ENCODE measurements around the gene KLHL33. TPM values are rescaled to one million over a fixed set of nuclear protein-coding genes. Genes with fewer than 3 reads are reported as not detected.

The KLHL33 gene
- polyA plus RNA-seq, 1 donor from 2014 or later: not detected

DNA sequence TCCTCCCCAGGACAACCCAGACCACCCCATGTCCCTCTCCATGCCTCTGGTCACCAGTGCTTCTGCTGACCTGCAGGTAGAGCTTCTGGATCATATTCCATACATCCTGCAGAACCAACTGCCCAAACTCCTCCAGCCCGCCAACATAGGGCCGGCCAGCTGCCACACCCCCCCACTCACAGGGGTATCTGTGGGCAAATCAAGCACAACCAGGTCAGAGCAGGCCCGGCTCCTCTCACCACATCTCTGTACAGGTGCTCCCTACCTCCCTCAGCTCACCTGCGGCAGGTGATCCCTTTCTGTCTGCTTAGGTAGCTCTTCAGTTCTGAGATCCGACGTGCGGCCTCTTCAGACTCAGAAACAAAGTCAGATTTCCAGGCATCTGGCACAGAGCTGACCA lies 51.6 kb downstream of the KLHL33 start:
- Histone ChIP-seq H3K27ac (ENCODE audit: low read length) (no peak overlapping the region), H3K36me3 (ENCODE audit: insufficient read depth, low read length) (no peaks in the 10 kb centered on the region), H3K9ac (ENCODE audit: low read length) (no peak overlapping the region), H3K4me3 (ENCODE audit: low read length) (no peak overlapping the region), H3K27me3 (ENCODE audit: insufficient read depth, low read depth, low read length) (no peaks in the 10 kb centered on the region), H3K4me2 (ENCODE audit: low read length) (no peak overlapping the region), H2AFZ (ENCODE audit: low read depth, low read length) (no peak overlapping the region), H4K20me1 (ENCODE audit: insufficient read depth) (no peaks in the 10 kb centered on the region), H3K9me2 (ENCODE audit: insufficient read depth, low read length) (no peaks in the 10 kb centered on the region), H3K9me3 (ENCODE audit: low read length) (no peaks in the 10 kb centered on the region), H3F3A (ENCODE audit: insufficient read depth, low read length, poor library complexity, severe bottlenecking) (no peaks in the 10 kb centered on the region), H3K79me2 (replicated peaks; ENCODE audit: insufficient read depth, low read length) (no peaks in the 10 kb centered on the region)
- TF ChIP-seq, protein P1, sequence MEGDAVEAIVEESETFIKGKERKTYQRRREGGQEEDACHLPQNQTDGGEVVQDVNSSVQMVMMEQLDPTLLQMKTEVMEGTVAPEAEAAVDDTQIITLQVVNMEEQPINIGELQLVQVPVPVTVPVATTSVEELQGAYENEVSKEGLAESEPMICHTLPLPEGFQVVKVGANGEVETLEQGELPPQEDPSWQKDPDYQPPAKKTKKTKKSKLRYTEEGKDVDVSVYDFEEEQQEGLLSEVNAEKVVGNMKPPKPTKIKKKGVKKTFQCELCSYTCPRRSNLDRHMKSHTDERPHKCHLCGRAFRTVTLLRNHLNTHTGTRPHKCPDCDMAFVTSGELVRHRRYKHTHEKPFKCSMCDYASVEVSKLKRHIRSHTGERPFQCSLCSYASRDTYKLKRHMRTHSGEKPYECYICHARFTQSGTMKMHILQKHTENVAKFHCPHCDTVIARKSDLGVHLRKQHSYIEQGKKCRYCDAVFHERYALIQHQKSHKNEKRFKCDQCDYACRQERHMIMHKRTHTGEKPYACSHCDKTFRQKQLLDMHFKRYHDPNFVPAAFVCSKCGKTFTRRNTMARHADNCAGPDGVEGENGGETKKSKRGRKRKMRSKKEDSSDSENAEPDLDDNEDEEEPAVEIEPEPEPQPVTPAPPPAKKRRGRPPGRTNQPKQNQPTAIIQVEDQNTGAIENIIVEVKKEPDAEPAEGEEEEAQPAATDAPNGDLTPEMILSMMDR (IDR thresholded peaks at IDR 0.05; ENCODE audit: poor library complexity, severe bottlenecking): no peak
- no peak for TF ChIP-seq EP300 (conservative IDR thresholded peaks at IDR 0.05; ENCODE audit: poor library complexity, severe bottlenecking)
- TF ChIP-seq, protein P2, sequence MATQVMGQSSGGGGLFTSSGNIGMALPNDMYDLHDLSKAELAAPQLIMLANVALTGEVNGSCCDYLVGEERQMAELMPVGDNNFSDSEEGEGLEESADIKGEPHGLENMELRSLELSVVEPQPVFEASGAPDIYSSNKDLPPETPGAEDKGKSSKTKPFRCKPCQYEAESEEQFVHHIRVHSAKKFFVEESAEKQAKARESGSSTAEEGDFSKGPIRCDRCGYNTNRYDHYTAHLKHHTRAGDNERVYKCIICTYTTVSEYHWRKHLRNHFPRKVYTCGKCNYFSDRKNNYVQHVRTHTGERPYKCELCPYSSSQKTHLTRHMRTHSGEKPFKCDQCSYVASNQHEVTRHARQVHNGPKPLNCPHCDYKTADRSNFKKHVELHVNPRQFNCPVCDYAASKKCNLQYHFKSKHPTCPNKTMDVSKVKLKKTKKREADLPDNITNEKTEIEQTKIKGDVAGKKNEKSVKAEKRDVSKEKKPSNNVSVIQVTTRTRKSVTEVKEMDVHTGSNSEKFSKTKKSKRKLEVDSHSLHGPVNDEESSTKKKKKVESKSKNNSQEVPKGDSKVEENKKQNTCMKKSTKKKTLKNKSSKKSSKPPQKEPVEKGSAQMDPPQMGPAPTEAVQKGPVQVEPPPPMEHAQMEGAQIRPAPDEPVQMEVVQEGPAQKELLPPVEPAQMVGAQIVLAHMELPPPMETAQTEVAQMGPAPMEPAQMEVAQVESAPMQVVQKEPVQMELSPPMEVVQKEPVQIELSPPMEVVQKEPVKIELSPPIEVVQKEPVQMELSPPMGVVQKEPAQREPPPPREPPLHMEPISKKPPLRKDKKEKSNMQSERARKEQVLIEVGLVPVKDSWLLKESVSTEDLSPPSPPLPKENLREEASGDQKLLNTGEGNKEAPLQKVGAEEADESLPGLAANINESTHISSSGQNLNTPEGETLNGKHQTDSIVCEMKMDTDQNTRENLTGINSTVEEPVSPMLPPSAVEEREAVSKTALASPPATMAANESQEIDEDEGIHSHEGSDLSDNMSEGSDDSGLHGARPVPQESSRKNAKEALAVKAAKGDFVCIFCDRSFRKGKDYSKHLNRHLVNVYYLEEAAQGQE (IDR thresholded peaks at IDR 0.05; ENCODE audit: borderline replicate concordance): no peak
- TF ChIP-seq RAD21 (conservative IDR thresholded peaks at IDR 0.05): no peak
- no peak for TF ChIP-seq TAF1 (IDR thresholded peaks at IDR 0.05; ENCODE audit: low read depth)
- TF ChIP-seq POLR2AphosphoS5 (IDR thresholded peaks at IDR 0.05): no peak
- TF ChIP-seq SMC3 (conservative IDR thresholded peaks at IDR 0.05; ENCODE audit: poor library complexity): no peak
- no peak for TF ChIP-seq MXI1 (conservative IDR thresholded peaks at IDR 0.05; ENCODE audit: poor library complexity, severe bottlenecking)
- TF ChIP-seq EZH2 (IDR thresholded peaks at IDR 0.05; ENCODE audit: borderline replicate concordance, insufficient read depth, low read length, poor library complexity, severe bottlenecking): no peak

DNA sequence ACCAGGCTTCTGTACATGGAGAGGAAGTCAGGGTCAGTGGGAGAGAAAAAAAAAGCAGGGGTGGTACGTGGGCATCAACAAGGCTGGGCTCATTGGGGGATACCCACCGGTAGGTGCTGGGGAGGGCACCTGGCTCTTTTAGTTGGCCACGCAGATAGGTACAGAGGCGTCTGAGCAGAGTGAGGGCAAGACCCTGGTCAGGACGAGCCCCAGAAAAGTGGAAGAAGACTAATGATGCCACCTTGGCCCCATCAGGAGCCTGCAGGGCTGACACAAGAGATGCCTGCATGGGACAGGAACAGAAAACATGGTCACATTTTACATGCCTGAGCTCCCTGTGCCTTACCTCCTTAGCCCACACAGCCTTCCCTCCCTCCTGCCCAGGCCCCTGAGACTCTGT lies 52.3 kb downstream of the KLHL33 start:
- H3K27ac ChIP-seq (ENCODE audit: low read length): no peak overlapping the region
- no peak for TF ChIP-seq POLR2AphosphoS5 (IDR thresholded peaks at IDR 0.05)
- TF ChIP-seq TAF1 (IDR thresholded peaks at IDR 0.05; ENCODE audit: low read depth): no peak
- H3K79me2 ChIP-seq (replicated peaks; ENCODE audit: insufficient read depth, low read length): no peaks in the 10 kb centered on the region
- H3K9me2 ChIP-seq (ENCODE audit: insufficient read depth, low read length): no peaks in the 10 kb centered on the region
- no peaks in the 10 kb centered on the region for H3K9me3 ChIP-seq (ENCODE audit: low read length)
- H2AFZ ChIP-seq (ENCODE audit: low read depth, low read length): no peak overlapping the region
- no peaks in the 10 kb centered on the region for H3K27me3 ChIP-seq (ENCODE audit: insufficient read depth, low read depth, low read length)
- H3F3A ChIP-seq (ENCODE audit: insufficient read depth, low read length, poor library complexity, severe bottlenecking): no peaks in the 10 kb centered on the region
- H4K20me1 ChIP-seq (ENCODE audit: insufficient read depth): no peaks in the 10 kb centered on the region
- no peak overlapping the region for H3K4me2 ChIP-seq (ENCODE audit: low read length)
- H3K9ac ChIP-seq (ENCODE audit: low read length): no peak overlapping the region
- no peak overlapping the region for H3K4me3 ChIP-seq (ENCODE audit: low read length)
- no peaks in the 10 kb centered on the region for H3K36me3 ChIP-seq (ENCODE audit: insufficient read depth, low read length)

DNA sequence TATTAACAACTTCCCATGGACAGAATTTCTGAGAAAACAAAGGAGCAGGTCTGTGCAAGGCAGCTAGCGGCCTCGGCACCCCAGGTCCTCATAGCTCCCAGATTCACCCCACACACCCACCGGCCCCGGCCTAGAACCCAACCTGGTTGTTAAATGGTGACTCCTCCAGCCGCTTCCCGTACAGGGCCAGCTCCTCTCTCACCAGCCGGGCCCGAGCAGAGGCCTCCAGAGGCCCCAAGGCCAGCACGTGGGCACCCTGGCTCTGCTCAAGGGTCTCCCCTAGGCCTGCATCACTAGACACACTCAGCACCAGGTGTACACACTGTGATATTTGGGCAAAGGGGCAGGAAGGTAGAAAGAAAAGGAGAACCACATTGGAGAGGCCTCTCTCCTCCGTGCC lies 52.9 kb downstream of the KLHL33 start:
- no peak for TF ChIP-seq RAD21 (conservative IDR thresholded peaks at IDR 0.05)
- TF ChIP-seq MXI1 (conservative IDR thresholded peaks at IDR 0.05; ENCODE audit: poor library complexity, severe bottlenecking): no peak
- no peak for TF ChIP-seq SMC3 (conservative IDR thresholded peaks at IDR 0.05; ENCODE audit: poor library complexity)
- Histone ChIP-seq H3F3A (ENCODE audit: insufficient read depth, low read length, poor library complexity, severe bottlenecking) (no peaks in the 10 kb centered on the region), H3K9me2 (ENCODE audit: insufficient read depth, low read length) (no peaks in the 10 kb centered on the region), H3K27me3 (ENCODE audit: insufficient read depth, low read depth, low read length) (no peaks in the 10 kb centered on the region), H3K79me2 (replicated peaks; ENCODE audit: insufficient read depth, low read length) (no peaks in the 10 kb centered on the region), H3K4me2 (ENCODE audit: low read length) (no peak overlapping the region), H3K9ac (ENCODE audit: low read length) (no peak overlapping the region), H3K4me3 (ENCODE audit: low read length) (no peak overlapping the region), H2AFZ (ENCODE audit: low read depth, low read length) (no peak overlapping the region), H3K9me3 (ENCODE audit: low read length) (no peaks in the 10 kb centered on the region), H4K20me1 (ENCODE audit: insufficient read depth) (no peaks in the 10 kb centered on the region), H3K36me3 (ENCODE audit: insufficient read depth, low read length) (no peaks in the 10 kb centered on the region), H3K27ac (ENCODE audit: low read length) (no peak overlapping the region)

Measured in neural cell (in vitro differentiated cells).